ENCODE results near the gene REELD1. TPM values are rescaled to one million over a fixed set of nuclear protein-coding genes. Genes with fewer than 3 reads are reported as not detected.

REELD1 gene
- total RNA-seq, 2 experiments from 2014 or later, result 1.7 to 2.0 TPM

DNA sequence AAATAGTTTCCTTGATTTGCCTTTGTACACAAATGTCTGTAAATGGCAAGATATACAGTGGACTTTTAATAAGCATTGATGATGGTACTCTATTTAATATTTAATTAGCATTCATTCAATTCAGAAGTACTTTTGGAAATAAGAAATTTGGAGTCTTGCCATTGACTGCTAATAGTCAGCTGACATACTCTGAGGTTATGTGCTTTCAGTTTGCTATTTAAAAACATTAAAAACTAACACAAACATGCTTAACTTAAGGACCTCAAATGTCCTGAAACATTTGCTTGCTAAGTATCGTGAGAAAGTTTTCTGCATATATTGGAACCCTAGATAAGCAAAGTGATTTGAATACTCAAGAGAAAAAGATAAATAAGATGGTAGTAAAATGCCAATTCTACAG lies 64.6 kb downstream of the REELD1 start:
- POLR2A ChIA-PET, result no interaction called here
- CTCF ChIA-PET, result no interaction called here
- TF ChIP-seq CTCF (IDR thresholded peaks at IDR 0.05), result no peak

More for the DNA sequence above, 64.6 kb downstream of the REELD1 start:
- no peak for DNase-seq
- ATAC-seq (ENCODE audit: poor library complexity), result no peak
- Histone ChIP-seq H3K4me3 (ENCODE audit: low read length) (no peak overlapping the region), H3K4me1 (ENCODE audit: insufficient read depth, low read length) (no peaks in the 10 kb centered on the region), H3K27ac (ENCODE audit: low read depth in 1 of 2, low read length in 2 of 2) (no peak overlapping the region), H3K9me3 (ENCODE audit: control insufficient read depth in 1 of 2, insufficient read depth in 1 of 2, low read length in 2 of 2) (no peaks in the 10 kb centered on the region), H3K27me3 (ENCODE audit: control insufficient read depth in 1 of 2, insufficient read depth in 2 of 2, low read length in 2 of 2) (no peaks in the 10 kb centered on the region), H3K36me3 (ENCODE audit: insufficient read depth, low read length) (peaks cover 4% of the 10 kb centered on the region)
- H3K36me3 Mint-ChIP-seq (ENCODE audit: low read depth), result peaks cover 19% of the 10 kb centered on the region
- intact Hi-C loops (cut with DNase I, micrococcal nuclease), result no loop called here
- no peak overlapping the region for H3K4me3 Mint-ChIP-seq
- no peaks in the 10 kb centered on the region for H3K27me3 Mint-ChIP-seq
- H3K4me1 Mint-ChIP-seq (ENCODE audit: low read depth), result no peaks in the 10 kb centered on the region
- no peaks in the 10 kb centered on the region for H3K9me3 Mint-ChIP-seq
- H3K27ac Mint-ChIP-seq, result no peak overlapping the region

Other genes starting within 250 kb of the REELD1 start
- 10 to 100 TPM; 33.8 to 34.2 TPM for gene LSM6, start 38.8 kb upstream of the REELD1 start, total RNA-seq